CD4-positive, alpha-beta T cell treated with Interferon gamma for 1 hour (primary cell): ENCODE data around the gene VWA7.
A peak's percentile ranks its signal among the peaks of the same experiment; 100 is the strongest.

Source experiments
- DNase-seq: peaks from one replicate; pipeline ENCODE4 v3.0.0-alpha.2; 2020

Gene VWA7

DNA sequence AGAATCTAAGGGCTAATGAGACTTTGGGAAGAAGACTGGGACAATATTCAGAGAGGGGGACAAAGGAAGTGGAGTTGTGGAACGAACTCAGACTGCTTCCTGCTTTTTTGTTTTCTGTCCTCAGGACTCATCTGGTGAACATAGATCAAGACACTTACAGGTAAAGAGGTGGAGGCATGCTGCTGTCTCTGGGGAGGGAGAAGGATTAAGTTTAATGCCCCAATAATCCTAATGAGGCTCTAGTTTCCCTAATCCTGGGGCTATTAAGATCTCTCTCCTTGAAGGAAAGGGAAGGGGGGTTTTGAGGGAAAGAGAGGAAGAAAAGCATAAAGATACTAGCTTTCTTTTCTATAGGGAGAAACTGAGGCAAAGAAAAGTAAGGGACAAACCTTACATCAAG is 32.7 kb downstream of the VWA7 start:
- DNase-seq = no peak

- DNase-seq = no peak
Observed at GRCh38 chr6:31742894-31743293, 34.2 kb downstream of the VWA7 start.

DNA sequence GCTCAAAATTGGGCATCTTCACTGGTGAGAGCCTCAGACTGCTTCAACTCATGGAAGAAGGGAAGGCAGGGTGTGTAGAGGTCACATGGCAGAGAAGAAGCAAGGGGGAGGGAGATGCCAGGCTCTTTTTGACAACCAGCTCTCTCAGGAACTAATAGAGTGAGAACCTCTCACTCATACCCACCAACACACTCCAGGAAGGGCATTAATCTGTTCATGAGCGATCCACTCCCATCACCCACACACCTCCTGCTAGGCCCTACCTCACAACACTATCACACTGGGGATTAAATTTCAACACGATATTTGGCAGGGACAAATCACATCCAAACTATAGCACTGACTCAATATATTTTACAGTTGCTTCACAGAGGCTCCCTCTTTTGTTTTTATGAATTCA is 35.3 kb downstream of the VWA7 start:
- no peak for DNase-seq

DNA sequence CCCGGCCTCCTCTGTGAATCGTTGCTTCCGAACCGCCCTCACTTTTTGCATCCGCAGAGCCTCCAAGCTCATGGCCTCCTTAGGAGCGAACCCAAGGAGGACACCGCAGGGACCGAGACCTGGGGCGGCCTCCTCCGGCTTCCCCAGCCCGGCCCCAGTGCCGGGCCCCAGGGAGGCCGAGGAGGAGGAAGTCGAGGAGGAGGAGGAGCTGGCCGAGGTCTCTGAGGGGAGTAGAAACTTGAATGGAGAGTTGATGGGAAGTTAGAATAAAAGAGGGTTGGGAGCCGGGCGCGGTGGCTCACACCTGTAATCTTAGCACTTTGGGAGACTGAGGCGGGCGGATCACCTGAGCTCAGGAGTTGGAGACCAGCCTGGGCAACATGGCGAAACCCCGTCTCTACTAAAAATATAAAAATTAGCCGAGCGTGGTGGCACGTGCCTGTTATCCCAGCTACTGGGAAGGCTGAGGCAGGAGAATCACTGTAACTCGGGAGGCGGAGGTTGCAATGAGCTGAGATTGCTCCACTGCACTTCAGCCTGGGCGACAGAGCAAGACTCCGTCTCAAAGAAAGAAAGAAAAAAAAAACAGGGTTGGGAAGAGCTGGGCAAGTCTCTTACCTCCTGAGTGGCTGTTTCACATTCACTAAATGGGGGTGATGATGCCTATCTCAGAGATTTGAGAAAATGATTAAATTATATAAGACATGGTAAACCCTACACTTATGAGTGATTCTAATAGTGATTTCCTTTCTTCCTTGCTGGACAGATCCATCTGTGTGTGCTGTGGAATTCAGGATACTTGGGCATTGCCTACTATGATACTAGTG is 36.5 kb downstream of the VWA7 start:
- DNase-seq = no peak

DNA sequence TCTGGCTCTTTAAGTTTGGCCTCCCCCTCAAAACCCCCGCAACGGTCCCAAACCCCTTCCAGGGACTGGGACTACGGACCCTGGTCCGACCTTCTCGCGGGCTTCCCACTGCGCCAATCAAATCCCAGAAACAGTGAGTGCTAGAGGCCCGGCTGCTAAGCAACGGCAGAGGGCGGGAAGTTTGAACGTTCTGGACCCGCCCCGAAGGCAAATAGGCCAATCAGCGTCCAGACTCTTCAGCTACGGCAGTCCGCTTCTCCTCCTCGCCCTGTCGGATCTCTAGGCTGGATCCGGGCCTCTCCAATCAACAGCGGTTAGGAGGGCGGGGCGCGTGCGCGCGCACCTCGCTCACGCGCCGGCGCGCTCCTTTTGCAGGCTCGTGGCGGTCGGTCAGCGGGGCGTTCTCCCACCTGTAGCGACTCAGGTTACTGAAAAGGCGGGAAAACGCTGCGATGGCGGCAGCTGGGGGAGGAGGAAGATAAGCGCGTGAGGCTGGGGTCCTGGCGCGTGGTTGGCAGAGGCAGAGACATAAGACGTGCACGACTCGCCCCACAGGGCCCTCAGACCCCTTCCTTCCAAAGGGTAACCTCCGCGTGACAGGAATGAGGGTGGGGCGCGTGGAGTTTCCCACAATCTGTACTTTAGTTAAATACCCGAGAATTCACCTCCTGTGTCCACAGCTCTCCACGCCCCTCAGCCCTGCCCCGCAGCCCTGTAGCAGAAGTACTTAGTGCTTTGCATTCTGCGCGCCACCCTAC is 37.3 kb downstream of the VWA7 start, which contains the start of gene MSH5:
Gene MSH5 (plus strand): TSS at position 367 of the 758 bp plus-strand sequence. CDS start 462 bp downstream, outside the sequence.
- DNase-seq = peak; percentile 98

DNA sequence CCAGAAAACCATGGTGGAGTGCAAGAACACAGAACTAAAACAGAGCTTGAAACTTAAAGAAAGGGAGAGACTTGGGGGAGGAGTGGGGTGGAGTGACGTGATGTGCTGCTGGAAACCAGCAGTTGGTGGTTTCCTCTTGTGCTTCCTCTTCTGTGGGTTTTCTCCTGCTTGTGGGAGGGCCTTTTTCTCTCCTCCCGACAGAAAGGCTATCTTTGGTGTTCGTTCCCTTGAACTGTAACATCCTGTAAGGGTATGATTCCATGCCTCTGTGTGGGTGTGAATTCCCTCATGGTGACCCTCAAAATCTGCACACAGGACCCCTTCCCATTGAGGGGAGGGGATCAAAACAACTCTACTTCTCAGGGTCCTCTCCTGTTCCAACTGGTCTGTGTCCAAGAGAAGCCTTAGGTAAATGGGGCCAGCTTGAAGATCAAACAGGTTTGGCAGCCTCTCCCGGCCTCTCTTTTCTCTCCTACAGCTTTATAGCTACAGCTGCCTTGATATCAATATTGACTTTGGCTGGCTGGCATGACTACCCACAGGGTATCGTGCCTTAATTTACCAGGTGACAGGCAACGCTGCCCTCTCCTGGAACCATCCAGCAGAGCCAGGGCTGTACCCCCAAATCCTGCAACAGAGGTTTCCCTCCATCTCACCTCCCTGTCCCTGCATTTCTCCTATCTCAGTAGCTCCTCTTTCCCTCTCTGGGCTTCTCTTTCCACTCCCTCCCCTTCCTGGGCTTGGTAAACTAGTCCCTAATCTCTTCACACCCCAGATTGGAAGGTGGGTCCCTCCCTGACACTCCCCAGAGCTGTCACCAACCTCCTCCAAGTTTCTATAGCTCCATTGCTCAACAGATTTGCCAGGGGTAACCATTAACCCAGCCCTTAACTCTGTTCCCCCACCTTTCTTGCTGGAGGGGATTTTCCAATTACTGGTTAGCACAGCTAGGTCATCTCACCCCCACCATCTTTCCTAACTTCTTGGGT is 38.8 kb downstream of the VWA7 start:
- peak; percentile 81 for DNase-seq

DNA sequence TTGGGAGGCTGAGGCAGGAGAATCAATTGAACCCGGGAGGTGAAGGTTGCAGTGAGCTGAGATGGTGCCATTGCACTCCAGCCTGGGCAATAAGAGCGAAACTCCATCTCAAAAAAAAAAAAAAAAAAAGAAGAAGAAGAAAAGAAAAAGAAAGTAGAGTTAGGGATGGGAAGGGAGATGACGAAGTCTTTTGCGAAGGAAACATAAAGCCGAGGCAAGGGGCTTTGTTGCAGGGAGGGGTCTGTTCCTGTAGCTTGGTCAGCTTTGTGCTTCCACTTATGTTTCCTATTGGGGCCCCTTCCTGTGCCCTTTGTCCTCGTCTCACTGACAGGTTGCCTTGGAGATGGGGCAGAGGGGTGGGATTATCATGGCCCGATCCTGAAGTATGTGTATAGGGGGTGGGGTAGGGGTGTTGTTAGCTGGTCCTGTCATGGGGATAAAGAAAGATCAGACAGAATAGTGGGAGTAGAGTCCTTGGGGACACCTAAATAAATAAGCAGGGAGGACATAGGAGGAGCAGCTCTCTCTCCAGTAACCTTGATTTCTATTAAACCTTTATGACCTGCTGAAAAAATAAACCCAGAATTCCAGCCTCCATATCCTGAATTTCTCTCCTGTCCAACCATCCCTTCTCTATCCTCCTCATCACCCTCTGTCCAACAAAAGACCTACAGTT is 39.7 kb downstream of the VWA7 start:
- DNase-seq = peak; percentile 21

GRCh38 chr6:31736768-31737314 is 40.3 kb downstream of the VWA7 start:
- no peak for DNase-seq

GRCh38 chr6:31736021-31736767 is 40.9 kb downstream of the VWA7 start, which contains the start of gene CLIC1:
TSS of gene CLIC1 (minus strand) at chr6:31736530. CDS start at chr6:31736300, 230 bp downstream.
- peak; percentile 82 for DNase-seq

GRCh38 chr6:31734821-31735406 is 42.2 kb downstream of the VWA7 start:
- peak; percentile 80 for DNase-seq

DNA sequence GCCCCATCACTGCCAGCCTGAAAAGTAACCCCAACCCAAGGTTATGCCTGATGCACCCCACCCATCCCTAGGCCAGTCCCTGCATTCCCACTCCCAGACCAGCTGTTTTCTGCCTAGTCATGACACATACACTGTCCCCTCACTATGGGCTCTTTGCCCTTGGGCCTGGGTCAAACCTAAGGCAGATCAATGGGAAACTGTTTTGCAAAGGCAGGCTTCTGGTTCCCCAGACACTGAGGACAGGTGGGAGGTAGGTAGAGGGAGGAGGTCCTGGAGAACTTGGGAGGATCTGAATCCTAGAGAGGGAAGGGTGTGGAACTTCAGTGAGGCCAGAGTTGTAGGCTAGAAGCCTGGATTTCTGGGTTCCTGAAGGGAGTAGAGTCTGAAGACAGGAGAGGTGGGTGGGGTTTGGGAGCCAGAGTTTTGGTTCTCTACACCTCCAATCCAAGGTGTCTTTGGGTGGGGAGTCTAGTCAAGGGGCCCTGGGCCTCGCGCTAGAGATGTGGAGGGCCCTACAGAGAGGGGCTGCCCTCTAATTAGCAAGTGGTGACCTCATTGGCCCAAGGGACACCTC is 42.8 kb downstream of the VWA7 start:
- no peak for DNase-seq

DNA sequence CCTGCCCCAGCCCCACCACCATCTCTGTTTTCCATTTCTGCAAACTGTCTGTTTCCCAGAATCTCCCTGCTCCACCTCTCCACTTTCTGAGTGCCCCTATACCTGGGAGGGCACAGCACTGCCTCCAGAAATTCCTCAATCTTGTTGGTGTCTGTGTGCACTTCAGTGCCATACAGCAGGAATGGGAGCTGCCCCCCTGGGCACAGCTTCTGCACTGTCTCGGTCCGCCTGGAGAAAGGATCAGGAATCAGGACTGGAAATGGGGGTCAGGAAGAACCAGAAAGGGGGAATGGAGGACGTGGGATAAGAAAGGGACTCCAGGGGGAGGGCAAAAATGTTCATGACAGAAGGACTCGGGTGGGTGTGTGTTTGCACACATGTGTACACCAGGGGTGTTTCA is 43.4 kb downstream of the VWA7 start:
- DNase-seq = no peak

DNA sequence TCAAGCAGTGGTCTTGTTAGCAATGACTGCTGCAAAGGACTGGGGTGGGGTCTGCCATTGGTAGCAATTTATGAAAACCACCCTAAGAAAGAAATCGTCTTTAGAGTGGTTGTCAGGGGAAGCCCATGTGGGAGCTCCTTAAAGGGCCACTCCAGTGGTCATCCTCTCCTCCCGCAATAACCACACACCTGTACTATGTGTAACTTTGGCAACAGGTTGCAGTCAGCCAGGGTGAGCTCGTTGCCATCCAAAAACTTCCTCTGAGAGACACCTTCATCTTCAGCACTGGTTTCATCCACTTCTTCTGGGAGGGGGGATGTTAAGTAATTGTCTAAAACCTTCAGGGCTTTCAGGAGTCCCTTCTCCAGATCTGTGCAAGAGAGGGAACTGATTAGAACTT is 45.1 kb downstream of the VWA7 start:
- DNase-seq = no peak

GRCh38 chr6:31730631-31731086 is 46.5 kb downstream of the VWA7 start:
- DNase-seq = no peak

- peak; percentile 73 for DNase-seq
Observed at GRCh38 chr6:31729979-31730630, 47.0 kb downstream of the VWA7 start.

DNA sequence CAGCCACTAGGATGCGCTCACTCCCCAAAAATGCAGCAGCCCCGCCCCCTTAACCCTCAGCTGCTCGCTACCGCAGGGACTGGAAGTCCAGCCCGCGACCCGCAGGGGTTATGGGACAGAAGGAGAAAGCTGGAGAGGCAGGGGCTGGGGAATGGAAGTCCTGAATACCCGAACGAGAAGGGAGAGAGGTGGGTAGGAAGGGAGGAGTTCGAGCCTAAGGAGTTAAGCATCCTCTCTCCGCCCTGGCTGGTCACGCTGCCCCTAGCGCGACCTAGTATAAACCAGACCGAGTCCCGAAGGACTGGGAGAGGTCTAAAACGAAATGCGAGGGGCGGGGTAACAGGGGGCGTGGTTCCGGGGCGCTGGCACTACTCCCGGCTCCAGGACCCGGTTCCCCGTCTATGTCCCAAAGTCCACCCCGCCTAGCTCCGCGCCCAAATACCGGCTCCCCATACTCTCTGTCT is 47.6 kb downstream of the VWA7 start:
- DNase-seq = peak; percentile 82

- DNase-seq = no peak
Observed at GRCh38 chr6:31728767-31729514, 48.2 kb downstream of the VWA7 start, which contains the start of gene DDAH2. TSS of gene DDAH2 (minus strand) at chr6:31729299. CDS start at chr6:31729161, 138 bp downstream.
